ENCODE results near the gene PRICKLE3.

Gene PRICKLE3

GRCh38 chrX:49192722-49193328 is 6.7 kb upstream of the PRICKLE3 start:
- Histone ChIP-seq H3K27ac (ENCODE audit: low read depth, low read length) (no peak overlapping the region), H3K4me2 (ENCODE audit: low read length) (peak overlapping the region; percentile 63), H3K9me2 (replicated peaks; ENCODE audit: control insufficient read depth, low read length) (no peaks in the 10 kb centered on the region), H3K4me1 (ENCODE audit: control insufficient read depth, low read length) (peaks cover 30% of the 10 kb centered on the region), H3K4me3 (ENCODE audit: low read length) (no peak overlapping the region), H3K79me2 (ENCODE audit: control insufficient read depth, low read length) (peaks cover 3% of the 10 kb centered on the region), H3K27me3 (ENCODE audit: control insufficient read depth, low read length) (no peaks in the 10 kb centered on the region), H4K20me1 (ENCODE audit: control insufficient read depth, insufficient read depth, low read depth, low read length) (no peaks in the 10 kb centered on the region), H3K9me3 (ENCODE audit: control insufficient read depth, insufficient read depth, low read length) (no peaks in the 10 kb centered on the region), H3F3A (ENCODE audit: control insufficient read depth, insufficient read depth) (peaks cover 7% of the 10 kb centered on the region), H3K36me3 (ENCODE audit: control insufficient read depth, low read length) (no peaks in the 10 kb centered on the region)
- peak; percentile 66 for TF ChIP-seq CTCF (IDR thresholded peaks at IDR 0.05; ENCODE audit: low read depth, low read length, poor library complexity, severe bottlenecking)
- TF ChIP-seq EZH2phosphoT487 (IDR thresholded peaks at IDR 0.05; ENCODE audit: borderline replicate concordance, low read length): no peak

GRCh38 chrX:49191574-49192011 is 5.4 kb upstream of the PRICKLE3 start:
- Histone ChIP-seq H4K20me1 (ENCODE audit: control insufficient read depth, insufficient read depth, low read depth, low read length) (no peaks in the 10 kb centered on the region), H3K79me2 (ENCODE audit: control insufficient read depth, low read length) (peaks cover 3% of the 10 kb centered on the region), H3K4me1 (ENCODE audit: control insufficient read depth, low read length) (peaks cover 35% of the 10 kb centered on the region), H3F3A (ENCODE audit: control insufficient read depth, insufficient read depth) (peaks cover 7% of the 10 kb centered on the region), H3K9me3 (ENCODE audit: control insufficient read depth, insufficient read depth, low read length) (no peaks in the 10 kb centered on the region), H3K27ac (ENCODE audit: low read depth, low read length) (peak overlapping the region; percentile 61), H3K4me3 (ENCODE audit: low read length) (peak overlapping the region; percentile 82), H3K36me3 (ENCODE audit: control insufficient read depth, low read length) (no peaks in the 10 kb centered on the region), H3K27me3 (ENCODE audit: control insufficient read depth, low read length) (no peaks in the 10 kb centered on the region), H3K4me2 (ENCODE audit: low read length) (peak overlapping the region; percentile 63), H3K9me2 (replicated peaks; ENCODE audit: control insufficient read depth, low read length) (no peaks in the 10 kb centered on the region)
- TF ChIP-seq EZH2phosphoT487 (IDR thresholded peaks at IDR 0.05; ENCODE audit: borderline replicate concordance, low read length) (no peak), CTCF (IDR thresholded peaks at IDR 0.05; ENCODE audit: low read depth, low read length, poor library complexity, severe bottlenecking) (no peak)

GRCh38 chrX:49190821-49191573 is 4.8 kb upstream of the PRICKLE3 start:
- no peaks in the 10 kb centered on the region for H3K9me2 ChIP-seq (replicated peaks; ENCODE audit: control insufficient read depth, low read length)
- peak overlapping the region; percentile 69 for H3K4me2 ChIP-seq (ENCODE audit: low read length)
- no peaks in the 10 kb centered on the region for H3K36me3 ChIP-seq (ENCODE audit: control insufficient read depth, low read length)
- TF ChIP-seq CTCF (IDR thresholded peaks at IDR 0.05; ENCODE audit: low read depth, low read length, poor library complexity, severe bottlenecking): no peak
- TF ChIP-seq EZH2phosphoT487 (IDR thresholded peaks at IDR 0.05; ENCODE audit: borderline replicate concordance, low read length): no peak
- H3K79me2 ChIP-seq (ENCODE audit: control insufficient read depth, low read length): peaks cover 5% of the 10 kb centered on the region
- peaks cover 38% of the 10 kb centered on the region for H3K4me1 ChIP-seq (ENCODE audit: control insufficient read depth, low read length)
- no peaks in the 10 kb centered on the region for H4K20me1 ChIP-seq (ENCODE audit: control insufficient read depth, insufficient read depth, low read depth, low read length)
- H3K27me3 ChIP-seq (ENCODE audit: control insufficient read depth, low read length): no peaks in the 10 kb centered on the region
- peak overlapping the region; percentile 80 for H3K27ac ChIP-seq (ENCODE audit: low read depth, low read length)
- H3K4me3 ChIP-seq (ENCODE audit: low read length): peak overlapping the region; percentile 82
- H3K9me3 ChIP-seq (ENCODE audit: control insufficient read depth, insufficient read depth, low read length): no peaks in the 10 kb centered on the region
- H3F3A ChIP-seq (ENCODE audit: control insufficient read depth, insufficient read depth): peaks cover 7% of the 10 kb centered on the region
